Tibial artery (tissue), 4 donors: ENCODE measurements around the gene CD180.

Source experiments
- DNase-seq, 2 donors: peaks; one replicate each; pipeline ENCODE4 v3.0.0-alpha.2; 2019
- H3K27ac ChIP-seq, 2 donors: fragments of 200-600 bp; sonication (generic) in 1 of 2; 1 replicate in 1 of 2; 2 replicates in 1 of 2; pipeline ENCODE4 v1.5.1; 2018 to 2019; ENCODE audit warnings: mild to moderate bottlenecking in 1 of 2
- H3K27me3 ChIP-seq, 2 donors: fragments of 200-600 bp; sonication (generic) in 1 of 2; one replicate each; pipeline versions ENCODE4 v1.5.1 to v1.6.0; 2016 to 2019
- H3K36me3 ChIP-seq, 3 donors: fragments of 200-600 bp; sonication (generic) in 2 of 3; one replicate each; pipeline ENCODE4 v1.5.1; 2016 to 2019; ENCODE audit warnings: mild to moderate bottlenecking in 2 of 3
- H3K4me1 ChIP-seq, 4 donors: fragments of 200-600 bp; sonication (generic) in 2 of 4; 1 replicate in 3 of 4; 2 replicates in 1 of 4; pipeline ENCODE4 v1.5.1; 2016 to 2019
- H3K4me3 ChIP-seq, 2 donors: fragments of 200-600 bp; sonication (generic) in 1 of 2; 1 replicate in 1 of 2; 2 replicates in 1 of 2; pipeline ENCODE4 v1.5.1; 2018 to 2019; ENCODE audit warnings: mild to moderate bottlenecking in 2 of 2
- H3K9me3 ChIP-seq, 3 donors: fragments of 200-600 bp; sonication (generic) in 1 of 3; one replicate each; pipeline ENCODE4 v1.5.1; 2016 to 2019
- intact Hi-C: fragments of 100-400 bp; cut with DNase I; formaldehyde crosslinking; loops from one replicate; pipeline ENCODE4 v1.15.0; 2023; ENCODE audit warnings: low total_unique reads
- TF ChIP-seq, protein P1 (sequence below), 2 experiments: fragments of 200-600 bp in 1 of 2; fragments of 450-650 bp in 1 of 2; IDR thresholded peaks; one replicate each; pipeline ENCODE4 v1.5.1; 2017 to 2019; ENCODE audit warnings: antibody characterized with exemption in 2 of 2, mild to moderate bottlenecking in 1 of 2, moderate library complexity in 1 of 2

CD180 gene

DNA sequence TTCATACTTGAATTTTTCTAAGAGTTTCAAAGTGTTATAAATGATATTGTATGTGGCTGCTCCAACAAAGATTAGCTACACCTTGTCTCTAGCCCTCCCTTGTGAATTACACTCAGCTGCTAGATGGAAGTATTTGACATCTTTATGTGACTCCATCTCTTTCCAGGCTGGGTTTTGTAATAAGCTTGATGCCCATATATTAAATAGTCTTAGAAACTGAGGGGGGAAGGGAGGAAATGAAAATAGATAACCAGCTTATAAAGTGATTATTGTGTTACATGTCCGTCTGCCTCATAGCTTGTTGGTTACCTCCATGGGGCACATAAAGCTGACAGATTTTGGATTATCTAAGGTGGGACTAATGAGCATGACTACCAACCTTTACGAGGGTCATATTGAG is 63.4 kb downstream of the CD180 start:
- H3K4me1 ChIP-seq: no peaks in the 10 kb centered on the region
- no peak overlapping the region for H3K4me3 ChIP-seq
- peaks cover 22 to 52% (median 40%) of the 10 kb centered on the region in 3 donors for H3K36me3 ChIP-seq
- no peaks in the 10 kb centered on the region for H3K9me3 ChIP-seq
- TF ChIP-seq, protein P1, sequence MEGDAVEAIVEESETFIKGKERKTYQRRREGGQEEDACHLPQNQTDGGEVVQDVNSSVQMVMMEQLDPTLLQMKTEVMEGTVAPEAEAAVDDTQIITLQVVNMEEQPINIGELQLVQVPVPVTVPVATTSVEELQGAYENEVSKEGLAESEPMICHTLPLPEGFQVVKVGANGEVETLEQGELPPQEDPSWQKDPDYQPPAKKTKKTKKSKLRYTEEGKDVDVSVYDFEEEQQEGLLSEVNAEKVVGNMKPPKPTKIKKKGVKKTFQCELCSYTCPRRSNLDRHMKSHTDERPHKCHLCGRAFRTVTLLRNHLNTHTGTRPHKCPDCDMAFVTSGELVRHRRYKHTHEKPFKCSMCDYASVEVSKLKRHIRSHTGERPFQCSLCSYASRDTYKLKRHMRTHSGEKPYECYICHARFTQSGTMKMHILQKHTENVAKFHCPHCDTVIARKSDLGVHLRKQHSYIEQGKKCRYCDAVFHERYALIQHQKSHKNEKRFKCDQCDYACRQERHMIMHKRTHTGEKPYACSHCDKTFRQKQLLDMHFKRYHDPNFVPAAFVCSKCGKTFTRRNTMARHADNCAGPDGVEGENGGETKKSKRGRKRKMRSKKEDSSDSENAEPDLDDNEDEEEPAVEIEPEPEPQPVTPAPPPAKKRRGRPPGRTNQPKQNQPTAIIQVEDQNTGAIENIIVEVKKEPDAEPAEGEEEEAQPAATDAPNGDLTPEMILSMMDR (IDR thresholded peaks at IDR 0.05): no peak
- DNase-seq: no peak
- intact Hi-C loops: no loop called here
- no peaks in the 10 kb centered on the region for H3K27me3 ChIP-seq
- no peak overlapping the region for H3K27ac ChIP-seq

DNA sequence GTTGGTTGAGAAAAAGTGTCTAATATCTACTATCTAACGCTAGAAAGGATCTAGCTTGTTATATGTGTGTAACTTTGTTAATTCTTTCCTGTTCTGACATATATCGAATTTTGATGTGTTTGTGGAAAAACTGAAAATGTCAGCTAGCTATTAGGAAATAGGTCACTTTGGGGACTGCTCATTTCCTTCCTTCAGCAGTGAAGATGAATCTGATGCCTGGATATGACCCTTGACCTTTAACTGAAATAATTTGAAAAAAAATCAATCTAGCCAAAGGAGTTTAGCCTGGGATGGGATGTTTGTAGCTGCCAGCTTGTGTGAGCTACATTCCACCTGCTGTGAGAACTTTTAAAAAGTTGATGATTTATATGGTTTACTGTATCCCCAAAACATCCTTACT is 66.8 kb downstream of the CD180 start:
- Histone ChIP-seq H3K4me3 (no peak overlapping the region), H3K36me3 (peaks cover 19 to 39% (median 31%) of the 10 kb centered on the region in 3 donors), H3K27me3 (no peaks in the 10 kb centered on the region), H3K9me3 (no peaks in the 10 kb centered on the region), H3K27ac (no peak overlapping the region), H3K4me1 (no peaks in the 10 kb centered on the region)
- intact Hi-C loops: no loop called here
- TF ChIP-seq, protein P1 (IDR thresholded peaks at IDR 0.05): no peak
- no peak for DNase-seq
